ENCODE results near the gene AMOT.

Gene AMOT

DNA sequence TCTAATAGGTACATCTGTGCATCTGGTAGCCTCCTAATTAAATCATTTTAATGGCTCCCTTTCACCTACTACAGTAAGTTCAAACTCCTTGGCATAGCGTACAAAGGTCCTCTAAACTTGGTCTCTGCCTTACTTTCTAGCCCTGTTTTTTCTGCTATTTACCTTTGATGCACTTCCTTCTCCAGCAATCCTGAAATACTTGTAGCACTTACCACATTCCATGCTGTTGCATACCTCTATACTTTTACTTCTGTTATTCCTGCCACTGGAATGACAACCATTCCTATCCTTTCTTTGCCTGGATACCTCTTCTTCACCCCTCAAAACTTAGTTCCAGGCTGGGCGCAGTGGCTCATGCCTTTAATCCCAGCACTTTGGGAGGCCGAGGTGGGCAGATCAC lies 104.3 kb downstream of the AMOT start:
- no peak for DNase-seq

GRCh38 chrX:112735147-112735546 lies 105.5 kb downstream of the AMOT start:
- no peak for DNase-seq

- DNase-seq, result no peak
Observed at GRCh38 chrX:112734290-112734689, 106.3 kb downstream of the AMOT start.

DNA sequence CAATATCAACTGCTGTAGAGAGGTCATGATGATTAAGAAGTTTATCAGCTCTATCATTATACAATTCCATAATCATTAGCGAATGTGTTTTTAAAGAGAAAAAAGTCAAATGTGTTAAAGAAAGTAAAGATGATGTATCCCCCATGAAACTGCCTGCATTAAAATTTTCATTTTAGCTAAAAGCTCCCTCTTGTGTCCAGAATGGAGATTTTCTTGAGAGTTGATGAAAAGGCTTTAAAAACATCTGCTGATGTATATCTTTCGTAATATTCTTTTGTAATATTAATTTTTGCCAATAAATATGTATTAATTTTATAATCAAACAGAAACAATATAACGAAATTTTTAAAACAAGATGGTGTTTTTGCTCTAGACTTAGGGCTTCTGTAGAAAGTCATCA lies 108.8 kb downstream of the AMOT start:
- DNase-seq, result peak; percentile 2

Data from CD4-positive, alpha-beta T cell treated with Interleukin-10 for 1 hour (primary cell).